Coronary artery (tissue), 2 donors: ENCODE results near the gene SPAG16.

Experiments
- DNase-seq: peaks from one replicate; pipeline ENCODE4 v3.0.0-alpha.2; 2017; ENCODE audit warnings: low spot score
- H3K27ac ChIP-seq, 2 donors: fragments of 200-600 bp; sonication (generic); one replicate each; pipeline ENCODE4 v1.5.1; 2016 to 2019
- H3K4me3 ChIP-seq: fragments of 200-600 bp; sonication (generic); 2 replicates; pipeline ENCODE4 v1.5.1; 2016; ENCODE audit warnings: mild to moderate bottlenecking, moderate library complexity
- TF ChIP-seq, protein P1 (sequence below): fragments of 200-600 bp; sonication (generic); IDR thresholded peaks from one replicate; pipeline ENCODE4 v1.5.1; 2019; ENCODE audit warnings: antibody characterized with exemption

Gene SPAG16

DNA sequence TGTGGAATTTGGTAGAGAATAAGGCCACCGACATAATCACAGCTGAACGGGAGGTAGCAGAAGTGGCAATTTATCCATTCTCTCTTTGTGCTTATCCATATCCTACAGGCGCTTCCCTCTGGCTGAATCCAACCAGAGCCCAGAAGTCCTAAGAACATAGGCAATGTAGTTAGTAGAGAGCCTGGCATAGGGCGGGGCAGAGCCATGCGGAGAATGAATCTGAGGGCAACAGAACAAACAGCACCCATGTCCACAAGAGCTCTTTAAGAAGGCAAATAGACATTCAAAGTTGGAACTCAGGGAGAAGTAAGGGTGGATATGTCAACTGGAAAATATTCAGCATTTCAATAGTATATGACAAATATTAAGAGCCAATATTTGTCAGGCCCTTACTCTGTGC, 820.7 kb downstream of the SPAG16 start:
- TF ChIP-seq, protein P1, sequence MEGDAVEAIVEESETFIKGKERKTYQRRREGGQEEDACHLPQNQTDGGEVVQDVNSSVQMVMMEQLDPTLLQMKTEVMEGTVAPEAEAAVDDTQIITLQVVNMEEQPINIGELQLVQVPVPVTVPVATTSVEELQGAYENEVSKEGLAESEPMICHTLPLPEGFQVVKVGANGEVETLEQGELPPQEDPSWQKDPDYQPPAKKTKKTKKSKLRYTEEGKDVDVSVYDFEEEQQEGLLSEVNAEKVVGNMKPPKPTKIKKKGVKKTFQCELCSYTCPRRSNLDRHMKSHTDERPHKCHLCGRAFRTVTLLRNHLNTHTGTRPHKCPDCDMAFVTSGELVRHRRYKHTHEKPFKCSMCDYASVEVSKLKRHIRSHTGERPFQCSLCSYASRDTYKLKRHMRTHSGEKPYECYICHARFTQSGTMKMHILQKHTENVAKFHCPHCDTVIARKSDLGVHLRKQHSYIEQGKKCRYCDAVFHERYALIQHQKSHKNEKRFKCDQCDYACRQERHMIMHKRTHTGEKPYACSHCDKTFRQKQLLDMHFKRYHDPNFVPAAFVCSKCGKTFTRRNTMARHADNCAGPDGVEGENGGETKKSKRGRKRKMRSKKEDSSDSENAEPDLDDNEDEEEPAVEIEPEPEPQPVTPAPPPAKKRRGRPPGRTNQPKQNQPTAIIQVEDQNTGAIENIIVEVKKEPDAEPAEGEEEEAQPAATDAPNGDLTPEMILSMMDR = no peak
- DNase-seq = no peak
- H3K27ac ChIP-seq = no peak overlapping the region

DNA sequence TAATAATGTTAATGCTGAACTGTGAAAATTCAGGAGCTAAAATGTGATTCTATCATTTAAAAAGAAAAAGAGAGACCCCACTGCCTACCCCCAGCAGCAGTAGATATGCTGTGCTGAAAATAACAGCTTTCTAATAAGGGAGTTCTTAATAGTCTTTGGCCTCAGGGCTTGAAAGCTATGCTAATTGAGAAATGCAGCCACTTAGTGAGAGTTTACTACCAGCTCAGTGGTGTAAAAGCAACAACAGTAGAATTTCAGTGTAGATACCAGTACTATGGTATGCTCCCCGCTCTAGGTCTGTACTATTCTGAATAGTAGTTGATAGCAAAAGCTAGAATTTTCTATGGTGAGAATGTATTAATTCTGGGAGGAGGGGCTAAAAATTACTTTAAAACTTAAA, 823.5 kb downstream of the SPAG16 start:
- Histone ChIP-seq H3K27ac (no peak overlapping the region), H3K4me3 (no peak overlapping the region)
- DNase-seq = no peak
- TF ChIP-seq, protein P1 = no peak

More for the DNA sequence above, 820.7 kb downstream of the SPAG16 start:
- H3K4me3 ChIP-seq = no peak overlapping the region

DNA sequence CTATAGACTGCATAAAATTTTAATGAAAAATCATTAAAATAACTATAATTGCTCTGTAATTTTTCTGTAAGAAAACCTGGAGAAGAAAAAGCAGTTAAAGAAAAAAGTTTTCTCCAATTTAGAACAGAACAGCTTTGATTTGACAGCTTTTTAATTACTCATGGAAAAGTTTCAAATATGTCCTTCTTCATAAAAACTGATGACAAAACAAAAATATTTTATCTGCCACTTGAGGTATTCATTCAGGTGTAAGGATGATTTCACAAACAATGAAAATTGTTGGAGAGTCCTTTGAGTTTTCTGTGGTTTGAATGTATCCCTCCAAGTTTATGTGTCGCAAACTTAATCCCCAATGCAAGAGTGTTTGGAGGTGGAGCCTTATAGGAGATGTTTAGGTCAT, 824.3 kb downstream of the SPAG16 start:
- H3K4me3 ChIP-seq = no peak overlapping the region
- H3K27ac ChIP-seq = no peak overlapping the region
- no peak for DNase-seq
- TF ChIP-seq, protein P1 = no peak

DNA sequence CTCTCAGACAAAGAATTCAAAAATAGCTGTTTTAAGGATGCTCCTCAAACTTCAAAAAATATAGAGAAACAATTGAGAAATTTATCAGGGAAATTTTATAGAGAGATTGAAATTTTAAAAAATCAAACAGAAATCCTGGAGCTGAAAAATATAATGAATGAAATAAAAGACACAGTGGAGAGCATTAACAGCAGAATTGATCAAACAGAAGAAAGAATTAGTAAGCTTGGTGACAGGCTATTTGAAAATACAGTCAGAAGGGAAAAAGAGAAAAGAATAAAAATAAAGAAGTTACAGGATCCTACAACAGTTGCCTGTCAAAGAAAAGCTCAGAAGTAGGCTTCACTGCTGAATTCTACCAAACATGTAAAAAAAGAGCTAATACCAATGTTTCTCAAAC, 832.8 kb downstream of the SPAG16 start:
- Histone ChIP-seq H3K4me3 (no peak overlapping the region), H3K27ac (no peak overlapping the region)
- TF ChIP-seq, protein P1 = no peak
- DNase-seq = no peak

DNA sequence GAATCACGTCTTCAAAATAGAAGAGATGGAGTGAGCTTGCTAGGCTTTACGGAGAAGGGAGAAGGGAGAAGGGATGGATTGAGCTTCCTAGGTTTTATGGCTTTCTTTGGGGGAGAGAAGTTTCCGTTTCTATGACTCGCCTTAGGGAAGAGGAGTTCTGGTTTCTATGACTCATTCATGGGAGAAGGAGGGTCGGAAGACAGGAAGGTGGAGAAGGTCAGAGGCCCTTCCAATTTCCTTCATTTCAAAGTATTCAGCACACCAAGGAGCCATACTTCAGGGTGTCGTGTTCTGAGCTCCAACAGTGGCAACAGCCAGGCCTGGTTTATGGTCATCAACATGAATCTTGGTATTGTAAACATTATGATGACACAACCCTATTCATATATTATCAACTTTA, 841.9 kb downstream of the SPAG16 start:
- TF ChIP-seq, protein P1 = no peak
- H3K27ac ChIP-seq = no peak overlapping the region
- H3K4me3 ChIP-seq = no peak overlapping the region
- DNase-seq = no peak

DNA sequence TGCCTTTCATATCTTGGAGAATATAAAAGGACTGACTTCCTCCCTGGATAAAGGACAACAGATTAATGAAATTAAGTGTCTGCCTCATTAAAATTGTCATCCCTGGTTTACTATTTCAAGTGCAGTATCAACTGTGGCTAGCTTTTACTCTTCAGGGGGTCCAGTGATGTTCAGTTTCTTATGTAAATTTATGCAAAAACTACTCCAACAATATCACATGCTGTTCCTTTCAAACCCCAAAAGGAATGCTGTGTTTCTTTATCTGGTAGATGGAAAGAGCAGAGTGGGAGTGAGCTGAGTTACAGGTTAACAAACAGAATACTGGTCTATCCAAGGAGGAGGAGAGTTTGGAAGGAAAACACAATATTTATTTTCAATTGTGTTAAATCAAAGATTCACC, 842.9 kb downstream of the SPAG16 start:
- Histone ChIP-seq H3K27ac (no peak overlapping the region), H3K4me3 (no peak overlapping the region)
- TF ChIP-seq, protein P1 = no peak
- no peak for DNase-seq

DNA sequence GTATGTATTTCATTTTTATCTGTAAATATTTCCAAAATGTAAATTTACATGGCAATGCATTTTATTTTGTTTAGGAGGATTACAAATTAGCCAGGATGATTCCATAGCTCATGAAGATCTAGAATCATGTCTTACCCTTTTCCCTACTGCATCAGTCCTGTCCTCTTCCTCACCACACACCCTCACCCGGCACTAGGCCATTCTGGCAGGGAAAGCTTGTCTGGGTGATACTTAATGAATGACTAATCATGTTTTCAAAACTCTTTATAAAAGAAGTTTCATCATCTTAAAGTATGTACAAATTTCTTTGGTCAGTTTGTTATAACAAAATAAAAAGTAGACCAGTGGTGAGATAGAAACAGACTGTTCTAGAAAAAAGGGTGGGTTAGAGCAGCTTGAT, 843.3 kb downstream of the SPAG16 start:
- no peak overlapping the region for H3K4me3 ChIP-seq
- no peak for DNase-seq
- H3K27ac ChIP-seq = no peak overlapping the region
- TF ChIP-seq, protein P1 = no peak
